Measurements from ENCODE around the gene LDB2. TPM values are rescaled to one million over a fixed set of nuclear protein-coding genes. Genes with fewer than 3 reads are reported as not detected.

LDB2 gene
- total RNA-seq, 4 donors from 2014 or later: 16.2 to 31.7 (median 22.4) TPM

DNA sequence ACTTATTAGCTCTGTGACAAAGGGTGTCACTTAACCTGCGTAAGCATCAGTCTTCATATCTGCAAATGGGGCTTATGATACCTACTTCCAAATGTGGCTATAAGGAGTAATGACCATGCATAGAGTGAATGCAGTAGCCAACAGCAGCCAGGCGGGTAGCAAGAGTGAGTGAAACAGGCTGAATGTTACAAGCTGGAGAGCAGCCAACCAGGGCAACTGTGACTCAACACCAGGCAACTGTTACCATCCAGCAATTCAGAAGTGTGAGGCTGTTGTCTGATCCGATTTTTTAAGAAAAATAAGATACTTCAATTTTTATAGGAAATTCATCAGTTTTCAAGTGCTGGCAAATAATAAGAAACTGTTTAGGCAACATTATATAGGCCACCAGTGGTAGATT is 401.9 kb downstream of the LDB2 start:
- peaks cover 0 to 9% (median 3%) of the 10 kb centered on the region in 4 donors for H3K9me3 ChIP-seq
- H3K27ac ChIP-seq (replicated peaks in 1 of 4): no peak overlapping the region
- H3K36me3 ChIP-seq: peaks cover 0 to 8% (median 0%) of the 10 kb centered on the region in 4 donors
- H3K4me3 ChIP-seq: no peak overlapping the region
- TF ChIP-seq POLR2A (IDR thresholded peaks at IDR 0.05; ENCODE audit: low read depth): no peak
- TF ChIP-seq, protein P1, sequence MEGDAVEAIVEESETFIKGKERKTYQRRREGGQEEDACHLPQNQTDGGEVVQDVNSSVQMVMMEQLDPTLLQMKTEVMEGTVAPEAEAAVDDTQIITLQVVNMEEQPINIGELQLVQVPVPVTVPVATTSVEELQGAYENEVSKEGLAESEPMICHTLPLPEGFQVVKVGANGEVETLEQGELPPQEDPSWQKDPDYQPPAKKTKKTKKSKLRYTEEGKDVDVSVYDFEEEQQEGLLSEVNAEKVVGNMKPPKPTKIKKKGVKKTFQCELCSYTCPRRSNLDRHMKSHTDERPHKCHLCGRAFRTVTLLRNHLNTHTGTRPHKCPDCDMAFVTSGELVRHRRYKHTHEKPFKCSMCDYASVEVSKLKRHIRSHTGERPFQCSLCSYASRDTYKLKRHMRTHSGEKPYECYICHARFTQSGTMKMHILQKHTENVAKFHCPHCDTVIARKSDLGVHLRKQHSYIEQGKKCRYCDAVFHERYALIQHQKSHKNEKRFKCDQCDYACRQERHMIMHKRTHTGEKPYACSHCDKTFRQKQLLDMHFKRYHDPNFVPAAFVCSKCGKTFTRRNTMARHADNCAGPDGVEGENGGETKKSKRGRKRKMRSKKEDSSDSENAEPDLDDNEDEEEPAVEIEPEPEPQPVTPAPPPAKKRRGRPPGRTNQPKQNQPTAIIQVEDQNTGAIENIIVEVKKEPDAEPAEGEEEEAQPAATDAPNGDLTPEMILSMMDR (IDR thresholded peaks at IDR 0.05): no peak
- no peak for TF ChIP-seq EP300 (IDR thresholded peaks at IDR 0.05)
- 84% methylated on average over 3 of the region's 3 CpGs for WGBS
- H3K27me3 ChIP-seq: no peaks in the 10 kb centered on the region
- H3K4me1 ChIP-seq: no peaks in the 10 kb centered on the region
- intact Hi-C loops (cut with DNase I): no loop called here
- DNase-seq (ENCODE audit: extremely low spot score): no peak

DNA sequence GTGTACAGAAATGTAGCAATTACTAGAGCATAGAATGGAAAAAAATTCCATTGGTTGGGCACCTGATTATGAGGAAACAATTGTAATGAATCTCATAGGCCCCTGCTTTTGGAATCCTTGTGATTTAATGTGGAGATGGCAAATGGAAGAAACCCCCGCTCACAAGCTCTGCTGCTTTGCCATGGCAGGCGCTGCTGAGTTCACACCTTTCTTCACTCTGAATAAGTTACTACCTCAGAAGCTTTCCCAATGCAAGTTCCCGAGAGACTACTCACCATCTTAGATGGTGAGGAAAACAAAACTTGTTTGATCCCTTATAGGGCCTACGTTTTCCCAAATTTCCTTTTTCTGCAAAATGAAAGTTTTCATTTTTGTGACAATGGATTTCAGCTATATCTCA is 405.6 kb downstream of the LDB2 start:
- no peak for DNase-seq (ENCODE audit: extremely low spot score)
- Histone ChIP-seq H3K9me3 (no peaks in the 10 kb centered on the region), H3K4me3 (no peak overlapping the region), H3K27ac (replicated peaks in 1 of 4) (no peak overlapping the region), H3K36me3 (no peaks in the 10 kb centered on the region), H3K4me1 (no peaks in the 10 kb centered on the region), H3K27me3 (no peaks in the 10 kb centered on the region)
- intact Hi-C loops (cut with DNase I): no loop called here
- WGBS: 96% methylated on average over 4 of the region's 4 CpGs
- TF ChIP-seq EP300 (IDR thresholded peaks at IDR 0.05) (no peak), POLR2AphosphoS5 (IDR thresholded peaks at IDR 0.05) (no peak), POLR2A (IDR thresholded peaks at IDR 0.05; ENCODE audit: low read depth) (no peak)
- TF ChIP-seq, protein P1 (IDR thresholded peaks at IDR 0.05): no peak

DNA sequence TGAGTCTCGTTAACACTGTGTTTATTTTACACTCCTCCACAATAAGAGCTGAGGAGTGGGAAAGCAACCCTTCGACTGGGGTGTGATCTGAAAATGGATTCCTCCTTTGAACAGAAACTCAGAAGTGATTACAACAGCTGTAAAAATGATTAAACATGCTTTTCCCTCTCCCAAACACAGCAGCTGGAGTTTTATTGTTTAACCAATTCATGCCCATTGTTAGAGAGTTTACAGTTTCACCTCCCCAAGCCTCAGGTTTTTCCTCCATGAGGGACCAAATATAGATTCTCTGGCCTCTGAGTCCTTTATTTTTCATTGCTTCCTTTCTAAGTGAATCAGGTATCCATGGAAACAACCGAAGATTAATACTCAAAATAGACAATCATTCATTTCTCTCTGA is 409.2 kb downstream of the LDB2 start:
- Histone ChIP-seq H3K27me3 (no peaks in the 10 kb centered on the region), H3K9me3 (no peaks in the 10 kb centered on the region), H3K36me3 (no peaks in the 10 kb centered on the region), H3K27ac (replicated peaks in 1 of 4) (no peak overlapping the region), H3K4me3 (no peak overlapping the region), H3K4me1 (no peaks in the 10 kb centered on the region)
- 42% methylated on average over 3 of the region's 3 CpGs for WGBS
- intact Hi-C loops (cut with DNase I): no loop called here
- TF ChIP-seq POLR2AphosphoS5 (IDR thresholded peaks at IDR 0.05): no peak
- no peak for TF ChIP-seq EP300 (IDR thresholded peaks at IDR 0.05)
- TF ChIP-seq, protein P1 (IDR thresholded peaks at IDR 0.05): no peak
- no peak for TF ChIP-seq POLR2A (IDR thresholded peaks at IDR 0.05; ENCODE audit: low read depth)
- no peak for DNase-seq (ENCODE audit: extremely low spot score)

GRCh38 chr4:16488084-16488483 is 410.4 kb downstream of the LDB2 start:
- intact Hi-C loops (cut with DNase I): no loop called here
- TF ChIP-seq, protein P1 (IDR thresholded peaks at IDR 0.05): no peak
- no peak for TF ChIP-seq EP300 (IDR thresholded peaks at IDR 0.05)
- no peak for TF ChIP-seq POLR2A (IDR thresholded peaks at IDR 0.05; ENCODE audit: low read depth)
- no peak for TF ChIP-seq POLR2AphosphoS5 (IDR thresholded peaks at IDR 0.05)
- Histone ChIP-seq H3K36me3 (no peaks in the 10 kb centered on the region), H3K27me3 (no peaks in the 10 kb centered on the region), H3K9me3 (no peaks in the 10 kb centered on the region), H3K4me1 (no peaks in the 10 kb centered on the region), H3K4me3 (no peak overlapping the region), H3K27ac (replicated peaks in 1 of 4) (no peak overlapping the region)
- DNase-seq (ENCODE audit: extremely low spot score): no peak
- 92% methylated on average over 1 of the region's 1 CpG for WGBS

GRCh38 chr4:16484711-16485110 is 413.7 kb downstream of the LDB2 start:
- 90% methylated on average over 4 of the region's 4 CpGs for WGBS
- intact Hi-C loops (cut with DNase I): no loop called here
- no peaks in the 10 kb centered on the region for H3K36me3 ChIP-seq
- no peaks in the 10 kb centered on the region for H3K27me3 ChIP-seq
- H3K9me3 ChIP-seq: no peaks in the 10 kb centered on the region
- H3K4me3 ChIP-seq: no peak overlapping the region
- H3K4me1 ChIP-seq: peaks cover 0 to 18% (median 17%) of the 10 kb centered on the region in 4 donors
- TF ChIP-seq POLR2AphosphoS5 (IDR thresholded peaks at IDR 0.05) (no peak), EP300 (IDR thresholded peaks at IDR 0.05) (no peak), POLR2A (IDR thresholded peaks at IDR 0.05; ENCODE audit: low read depth) (no peak)
- TF ChIP-seq, protein P1 (IDR thresholded peaks at IDR 0.05): no peak
- no peak overlapping the region for H3K27ac ChIP-seq (replicated peaks in 1 of 4)
- DNase-seq (ENCODE audit: extremely low spot score): no peak
